HepG2 (cell line): ENCODE measurements around the gene QPCT. TPM values are rescaled to one million over a fixed set of nuclear protein-coding genes. Genes with fewer than 3 reads are reported as not detected.

Experiments
- ATAC-seq: fragments of 200-7000 bp; cut with Tn5 transposase; 3 replicates; pipeline ENCODE4 v1.9.1; 2020; ENCODE audit warnings: mild to moderate bottlenecking, moderate library complexity
- BruUV-seq: library from RNA; stranded (reverse); fragments of 400-500 nt; replicated peaks from 2 replicates; lab custom pipeline; 2021; lab: Mats Ljungman, UMichigan
- CTCF ChIA-PET: fragments of 300-600 bp; formaldehyde crosslinking; extraction: SDS; loops from one replicate; lab custom pipeline; 2021; ENCODE audit warnings: low total read pairs, inconsistent platforms, low intra/inter-chr PET ratio; lab: Yijun Ruan, JAX
- POLR2A ChIA-PET: fragments of 350-600 bp; sonication (Branson Sonifier 250); formaldehyde crosslinking; loops from one replicate; lab custom pipeline; 2020; ENCODE audit warnings: antibody characterized with exemption, inconsistent platforms; lab: Yijun Ruan, JAX
- DNase-seq: peaks from one replicate; pipeline ENCODE4 v3.0.0-alpha.2; 2015; ENCODE audit warnings: low spot score
- FAIRE-seq: peaks from 3 replicates; lab custom pipeline; 2011; peaks lifted over from hg19 to GRCh38; lab: Jason Lieb, UNC
- H2AFZ ChIP-seq: one replicate; pipeline ENCODE4 v1.6.1; 2011; ENCODE audit warnings: low read length, inconsistent platforms
- H3K27ac ChIP-seq: fragments of 300-600 bp; 3 replicates; pipeline ENCODE4 v1.8.0; 2011; ENCODE audit warnings: mixed run types, mild to moderate bottlenecking, mixed read lengths, low read length, inconsistent platforms; ENCODE audit not compliant: insufficient read depth; ENCODE audit errors: extremely low read length
- H3K27me3 ChIP-seq, 2 experiments: fragments of 200-600 bp in 1 of 2; 2 replicates in 1 of 2; 3 replicates in 1 of 2; pipeline versions ENCODE4 v1.6.0 to v1.8.0; 2011; ENCODE audit warnings: low read length in 2 of 2, mild to moderate bottlenecking in 2 of 2, moderate library complexity in 2 of 2, inconsistent platforms in 1 of 2; ENCODE audit not compliant: insufficient read depth in 2 of 2, control insufficient read depth in 1 of 2
- H3K36me3 ChIP-seq, 2 experiments: fragments of 200-600 bp in 1 of 2; replicated peaks in 1 of 2; 2 replicates in 1 of 2; 3 replicates in 1 of 2; pipeline versions ENCODE4 v1.5.1 to v1.8.0; 2011; ENCODE audit warnings: low read length in 2 of 2, inconsistent platforms in 1 of 2; ENCODE audit not compliant: insufficient read depth in 2 of 2, control insufficient read depth in 1 of 2
- H3K4me1 ChIP-seq: 2 replicates; pipeline ENCODE4 v1.5.1; 2012; ENCODE audit warnings: low read length, inconsistent platforms; ENCODE audit not compliant: insufficient read depth
- H3K4me2 ChIP-seq: 2 replicates; pipeline ENCODE4 v1.6.0; 2011; ENCODE audit warnings: low read depth, low read length, inconsistent platforms
- H3K4me3 ChIP-seq, 3 experiments: fragments of 200-600 bp in 1 of 3; sonication (generic), shearing (Covaris generic) in 1 of 3; replicated peaks in 1 of 3; 2 replicates each; pipeline ENCODE4 v1.5.1; 2011 to 2016; ENCODE audit warnings: low read length in 3 of 3, inconsistent platforms in 2 of 3, low read depth in 2 of 3, mild to moderate bottlenecking in 2 of 3, control low read depth in 1 of 3, mixed read lengths in 1 of 3; ENCODE audit not compliant: insufficient read depth in 1 of 3
- H3K79me2 ChIP-seq: one replicate; pipeline ENCODE4 v1.6.1; 2011; ENCODE audit warnings: low read length, inconsistent platforms; ENCODE audit not compliant: insufficient read depth
- H3K9ac ChIP-seq: 2 replicates; pipeline ENCODE4 v1.6.0; 2011; ENCODE audit warnings: mild to moderate bottlenecking, low read depth, low read length, inconsistent platforms; ENCODE audit not compliant: insufficient read depth
- H3K9me3 ChIP-seq: 2 replicates; pipeline ENCODE4 v1.5.1; 2012; ENCODE audit warnings: mild to moderate bottlenecking, low read length
- H4K20me1 ChIP-seq: 2 replicates; pipeline ENCODE4 v1.6.0; 2011; ENCODE audit warnings: inconsistent platforms, mild to moderate bottlenecking, low read length, moderate library complexity; ENCODE audit not compliant: insufficient read depth
- ARHGAP35 ChIP-seq: sonication (generic); formaldehyde crosslinking; IDR thresholded peaks from 2 replicates; pipeline ENCODE4 v1.9.0; 2022; ENCODE audit warnings: mild to moderate bottlenecking, inconsistent platforms, moderate library complexity, missing genetic modification reagents, borderline replicate concordance
- BRCA1 ChIP-seq: sonication (generic); formaldehyde crosslinking; IDR thresholded peaks from 2 replicates; pipeline ENCODE4 v1.4.0; 2020; ENCODE audit warnings: missing genetic modification reagents
- CEBPB ChIP-seq: IDR thresholded peaks from 2 replicates; pipeline ENCODE4 v1.6.1; 2011; ENCODE audit warnings: low read depth, low read length, improper control_type of control experiment, borderline replicate concordance
- DR1 ChIP-seq: sonication (generic); formaldehyde crosslinking; IDR thresholded peaks from 2 replicates; pipeline ENCODE4 v1.8.0; 2021; ENCODE audit warnings: mild to moderate bottlenecking, missing genetic modification reagents, inconsistent platforms
- FIP1L1 ChIP-seq: fragments of 200-400 bp; formaldehyde crosslinking; IDR thresholded peaks from 2 replicates; pipeline ENCODE4 v1.6.1; 2018; ENCODE audit warnings: low read depth, mild to moderate bottlenecking, low read length, moderate library complexity, borderline replicate concordance; ENCODE audit not compliant: insufficient read depth
- IKZF1 ChIP-seq: fragments of 450-650 bp; IDR thresholded peaks from 2 replicates; pipeline ENCODE4 v1.7.1; 2016
- NR2C2 ChIP-seq: sonication (generic); formaldehyde crosslinking; IDR thresholded peaks from 2 replicates; pipeline ENCODE4 v1.4.0; 2020; ENCODE audit warnings: missing genetic modification reagents, mild to moderate bottlenecking, moderate library complexity, borderline replicate concordance
- ZBTB26 ChIP-seq: IDR thresholded peaks from 2 replicates; pipeline ENCODE4 v1.6.1; 2016; ENCODE audit warnings: missing compliant biosample characterization, missing genetic modification reagents, borderline replicate concordance
- WGBS: methylation state at CpG from one replicate; pipeline ENCODE4 v1.1.6; 2017; ENCODE audit warnings: low lambda C conversion rate; 5-methylcytosine and 5-hydroxymethylcytosine counted together
- in situ Hi-C: cut with HindIII; loops from 2 replicates; pipeline ENCODE4 v1.10.0; 2017; ENCODE audit warnings: low pct_unique_long_range_greater_than_20kb; ENCODE audit not compliant: extremely low pct_ligation_motif_present
- intact Hi-C: fragments of 100-400 bp; cut with micrococcal nuclease; formaldehyde crosslinking; loops from one replicate; pipeline ENCODE4 v1.10.0; 2022; ENCODE audit not compliant: unreplicated experiment
- polyA plus RNA-seq, 8 experiments: library from polyadenylated mRNA; depleted of rRNA in 3 of 8; stranded (reverse) in 7 of 8; unstranded in 1 of 8; fragments of >200 nt; fragmentation: Illumina TruSeq in 4 of 8; extraction: Trizol in 4 of 8; gene quantifications; 2 replicates each; pipeline versions ENCODE4 v1.2.1 to v1.2.3, GENCODE V29; 2011 to 2016; ENCODE audit warnings: low read depth in 4 of 8, missing spikeins in 1 of 8, mixed read lengths in 1 of 8; ENCODE audit not compliant: insufficient read depth in 1 of 8
- total RNA-seq, 5 experiments: library from RNA; depleted of rRNA; stranded (reverse); fragments of >200 nt; fragmentation: Illumina TruSeq; extraction: Trizol; gene quantifications; 2 replicates each; pipeline ENCODE4 v1.2.3, GENCODE V29; 2016; ENCODE audit warnings: low read depth in 1 of 5
- TF ChIP-seq, protein P1 (sequence below): sonication (generic); formaldehyde crosslinking; IDR thresholded peaks from 2 replicates; pipeline ENCODE4 v1.8.1; 2023; ENCODE audit warnings: mild to moderate bottlenecking, missing genetic modification reagents

QPCT gene
- total and polyA plus RNA-seq, 2 of the 13 experiments (the other 11 are each of a cell fraction or from before 2014, with no cell fraction given) = 0.77 to 1.2 TPM

- TF ChIP-seq ZBTB26 (CRISPR knock-in tag) = no peak
- no peak for TF ChIP-seq IKZF1
- TF ChIP-seq BRCA1 (CRISPR knock-in tag) = no peak
- TF ChIP-seq, protein P1, sequence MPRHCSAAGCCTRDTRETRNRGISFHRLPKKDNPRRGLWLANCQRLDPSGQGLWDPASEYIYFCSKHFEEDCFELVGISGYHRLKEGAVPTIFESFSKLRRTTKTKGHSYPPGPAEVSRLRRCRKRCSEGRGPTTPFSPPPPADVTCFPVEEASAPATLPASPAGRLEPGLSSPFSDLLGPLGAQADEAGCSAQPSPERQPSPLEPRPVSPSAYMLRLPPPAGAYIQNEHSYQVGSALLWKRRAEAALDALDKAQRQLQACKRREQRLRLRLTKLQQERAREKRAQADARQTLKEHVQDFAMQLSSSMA (CRISPR knock-in tag) = no peak
- no peak for TF ChIP-seq ARHGAP35 (CRISPR knock-in tag)
- no peak for TF ChIP-seq DR1 (CRISPR knock-in tag)
- no peak for TF ChIP-seq FIP1L1
These were observed 8.8 kb upstream of the QPCT start (continued) for GRCh38 chr2:37335604-37336003.

DNA sequence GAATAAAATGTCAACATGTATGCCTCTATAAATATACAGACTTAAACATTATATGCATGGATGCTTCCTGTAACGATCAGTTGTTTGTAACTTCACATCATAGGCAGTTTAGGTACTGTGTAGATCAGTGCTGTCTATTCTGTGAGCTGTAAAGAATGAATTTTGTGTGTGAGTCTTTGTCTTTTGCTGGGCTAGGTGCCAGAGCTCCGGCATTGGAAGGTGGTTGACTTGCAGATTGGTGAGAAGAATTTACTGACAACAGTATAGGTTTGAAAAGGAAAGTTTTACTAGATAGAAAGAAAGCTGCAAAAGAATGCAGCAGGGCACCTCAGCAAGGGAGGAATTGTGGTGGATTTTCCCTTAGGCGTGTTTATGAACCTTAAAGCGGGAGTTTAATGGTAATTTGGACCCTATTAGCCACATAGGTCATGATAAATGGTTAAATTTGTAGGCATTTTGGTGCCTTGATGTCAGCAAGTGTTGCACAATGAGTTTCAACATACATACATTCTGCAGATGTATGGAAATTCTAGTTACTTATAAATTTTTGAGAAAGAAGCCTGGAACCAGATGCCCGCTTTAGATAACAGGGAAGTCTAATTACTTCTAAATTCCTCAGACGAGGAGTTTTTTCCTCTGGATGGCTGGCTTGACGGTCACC, 6.7 kb upstream of the QPCT start:
- ATAC-seq (no peak), FAIRE-seq (no peak), DNase-seq (no peak)
- no peaks in the 10 kb centered on the region for H4K20me1 ChIP-seq
- in situ Hi-C loops (no loop called here), intact Hi-C loops (loop anchor here (5.0 kb wide), 1 partner anchor 460 kb away; no protein-coding TSS in a partner anchor)
- H3K4me3 ChIP-seq = no peak overlapping the region
- H3K79me2 ChIP-seq = no peaks in the 10 kb centered on the region
- no peak overlapping the region for H3K4me2 ChIP-seq
- H3K9ac ChIP-seq = no peak overlapping the region
- peaks cover 0 to 26% of the 10 kb centered on the region in 2 experiments; a peak in 2 of 5 replicates for H3K27me3 ChIP-seq
- no peak overlapping the region for H3K27ac ChIP-seq
- 13% methylated on average over 7 of the region's 7 CpGs for WGBS
- no peaks in the 10 kb centered on the region for H3K9me3 ChIP-seq
- TF ChIP-seq CEBPB (peak; percentile 79), NR2C2 (no peak)
- H3K4me1 ChIP-seq = no peaks in the 10 kb centered on the region
- POLR2A ChIA-PET = interaction anchor here (0.5 kb wide), 1 partner anchor 10 kb away, joined by 3 read pairs; no protein-coding TSS in a partner anchor
- CTCF ChIA-PET = no interaction called here
- no peaks in the 10 kb centered on the region for H3K36me3 ChIP-seq
- no peak overlapping the region for H2AFZ ChIP-seq
- BruUV-seq = no TSS peak
